Limb (tissue), 2 donors: ENCODE measurements around the gene CEMIP.

Experiments
- DNase-seq, 2 donors: peaks; one replicate each; pipeline ENCODE4 v3.0.0-alpha.2; 2016; ENCODE audit errors: extremely low spot score in 2 of 2

Gene CEMIP

DNA sequence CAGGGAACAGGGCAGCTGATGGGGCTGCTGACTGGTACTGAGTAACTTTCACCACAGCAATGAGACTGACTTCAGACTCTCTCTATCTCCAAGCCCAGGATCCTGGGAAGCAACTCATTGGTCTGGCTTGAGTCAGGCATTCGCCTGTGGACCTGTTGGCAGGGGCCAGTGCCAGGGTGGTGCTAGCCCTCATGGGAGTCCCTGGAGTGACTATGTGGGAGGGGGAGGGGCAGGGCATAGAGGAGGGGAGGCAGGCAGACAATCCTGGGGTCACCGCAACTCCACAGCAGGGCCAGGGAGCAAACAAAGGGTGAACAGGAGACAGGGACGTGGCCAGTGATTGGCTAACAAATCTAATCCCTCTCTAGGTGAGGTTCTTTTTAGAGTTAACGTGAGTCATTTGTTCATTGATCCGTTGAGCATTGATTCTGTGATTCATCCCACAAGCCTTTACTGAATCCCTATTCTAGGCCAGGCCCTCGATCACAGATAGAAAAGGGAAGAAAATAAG lies 71.8 kb downstream of the CEMIP start:
- DNase-seq: no peak

DNA sequence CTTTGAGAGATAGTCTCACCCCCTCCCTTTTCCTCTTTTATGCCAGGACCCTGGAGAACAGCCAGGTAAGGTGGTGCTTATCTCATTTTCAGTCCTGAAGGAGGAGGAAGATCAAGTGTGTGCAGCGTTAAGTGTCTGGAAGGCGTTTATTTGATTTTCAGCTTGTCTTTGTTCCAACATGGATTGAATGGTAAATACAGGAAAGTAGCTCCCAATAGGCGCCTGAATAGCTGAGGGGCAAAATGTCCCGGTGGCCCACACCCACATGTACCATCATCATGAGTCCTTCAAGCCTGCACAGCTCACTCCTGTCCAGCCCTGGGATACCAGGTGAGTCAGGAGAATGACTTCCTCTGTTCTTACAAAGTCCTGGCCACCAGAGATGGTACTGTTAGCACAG lies 73.5 kb downstream of the CEMIP start:
- DNase-seq: no peak

DNA sequence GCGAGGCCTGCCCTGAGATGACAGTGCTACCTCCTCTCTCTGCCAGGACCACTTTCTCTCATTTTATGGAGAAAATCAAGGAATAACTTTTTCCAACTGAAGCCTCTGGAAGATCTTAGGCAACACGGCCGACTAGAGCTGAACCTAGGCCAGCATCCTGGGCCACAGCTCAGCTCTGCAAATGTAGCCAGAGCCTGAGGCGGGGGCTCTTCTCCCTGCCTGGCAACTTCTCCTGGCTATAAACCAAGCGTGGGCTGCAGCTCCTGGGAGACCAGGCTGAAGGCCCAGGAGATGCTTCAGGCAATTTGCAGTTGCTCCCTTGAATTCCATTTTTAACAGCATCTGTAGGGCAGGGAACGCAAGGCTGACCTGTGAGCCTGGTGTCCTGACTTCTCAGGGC lies 74.9 kb downstream of the CEMIP start:
- no peak for DNase-seq

DNA sequence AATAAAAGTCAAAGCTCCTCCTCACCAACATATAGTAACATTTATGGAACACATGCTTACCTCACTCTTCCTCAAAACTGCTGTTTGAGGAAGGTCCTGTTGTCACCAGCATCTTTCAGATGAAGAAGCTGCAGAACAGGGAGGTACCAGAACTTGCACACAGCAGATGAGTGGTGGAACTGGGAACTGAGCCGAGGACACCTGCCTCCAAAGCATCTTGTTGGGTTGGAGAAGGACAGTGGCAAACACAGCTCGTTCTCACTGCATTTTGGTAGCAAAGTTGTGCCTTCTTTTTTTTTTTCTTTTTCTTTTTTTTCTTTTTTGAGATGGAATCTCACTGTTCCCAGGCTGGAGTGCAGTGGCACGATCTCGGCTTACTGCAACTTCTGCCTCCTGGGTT lies 76.0 kb downstream of the CEMIP start:
- no peak for DNase-seq

DNA sequence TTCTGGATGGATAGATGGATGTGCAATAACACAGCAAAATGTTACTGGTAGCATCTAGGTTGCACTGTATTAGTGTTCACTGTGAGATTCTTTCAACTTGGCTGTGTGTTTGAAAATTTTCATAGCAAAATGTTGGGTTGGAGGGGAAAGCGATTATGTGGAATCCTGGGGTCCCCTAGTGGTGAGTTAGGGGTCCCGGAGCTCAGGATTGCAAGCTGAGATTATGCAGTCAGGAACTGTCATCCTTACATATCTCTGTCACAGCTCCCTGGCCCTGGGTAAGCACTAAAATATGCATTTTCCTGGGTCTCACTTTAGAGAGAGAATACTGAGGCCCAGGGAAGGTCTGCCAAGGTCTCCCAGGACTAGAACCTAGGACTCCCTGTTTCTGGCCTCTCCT lies 77.2 kb downstream of the CEMIP start:
- no peak for DNase-seq

DNA sequence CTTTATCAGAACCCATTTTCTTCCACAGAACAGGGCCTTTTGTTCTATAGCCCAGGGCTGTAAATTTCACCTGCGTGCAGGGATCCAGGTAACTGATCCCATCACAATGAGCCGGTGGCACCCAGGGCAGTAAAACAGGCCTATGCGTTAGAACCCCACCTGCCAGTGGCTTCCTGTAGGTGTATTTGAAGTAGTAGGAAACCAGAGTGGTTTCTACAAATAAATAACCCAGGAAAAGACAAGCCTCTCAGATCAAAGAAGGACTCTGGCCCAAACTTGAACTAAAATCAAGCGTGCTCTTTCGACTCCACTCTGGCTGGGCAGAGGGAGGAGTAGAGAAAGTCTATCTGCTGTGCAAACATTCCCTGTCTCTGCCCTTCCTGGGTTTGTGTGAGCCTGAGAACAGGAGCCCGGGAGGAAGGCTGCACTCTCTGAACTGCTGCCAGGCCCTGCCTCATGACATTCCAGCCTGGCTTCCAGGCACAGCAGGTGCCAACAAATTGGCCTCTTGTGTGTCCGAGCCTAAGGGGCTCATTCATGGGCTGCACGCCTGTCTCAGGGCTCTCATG lies 77.7 kb downstream of the CEMIP start:
- no peak for DNase-seq

DNA sequence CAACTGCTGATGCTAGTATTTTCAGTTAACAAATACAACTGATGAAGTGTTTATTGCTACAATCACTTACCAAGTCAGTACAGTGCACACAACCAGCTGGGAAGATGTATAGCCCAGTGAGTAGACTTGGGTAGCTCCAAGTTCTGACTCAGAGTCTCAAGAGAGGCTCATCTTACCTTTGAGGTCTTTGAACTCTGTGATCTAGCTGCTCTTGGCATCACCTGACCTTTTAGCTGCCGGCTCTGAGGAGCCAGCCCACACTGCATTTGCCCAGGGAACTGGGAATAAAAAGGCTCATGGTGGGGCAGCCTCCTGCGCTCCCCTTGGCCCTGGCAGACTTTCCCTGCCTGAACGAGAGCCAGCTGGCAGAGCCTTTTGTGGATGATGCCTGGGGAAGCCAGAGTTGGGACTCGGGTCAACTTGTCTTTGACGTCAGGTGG lies 82.6 kb downstream of the CEMIP start:
- peak; percentile 33 to 64 for DNase-seq

DNA sequence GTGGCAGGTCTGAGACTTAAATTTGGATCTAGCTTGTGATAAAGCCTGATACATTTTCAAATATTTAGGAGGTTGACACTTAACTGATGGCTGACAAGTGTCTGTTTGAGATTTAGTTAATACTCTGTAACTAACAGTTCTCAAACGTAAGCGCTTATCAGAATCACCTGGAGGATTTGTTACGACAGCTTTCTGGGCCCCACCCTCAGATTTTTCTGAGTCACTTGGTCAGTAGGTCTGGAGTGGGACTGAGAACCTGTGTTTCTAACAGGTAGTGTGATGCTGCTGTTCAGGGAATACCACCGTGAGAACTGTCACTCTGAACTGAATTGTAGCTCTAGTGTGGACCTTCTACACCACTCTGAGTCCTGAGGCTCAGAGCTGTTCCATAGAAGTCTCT lies 85.5 kb downstream of the CEMIP start:
- no peak for DNase-seq

DNA sequence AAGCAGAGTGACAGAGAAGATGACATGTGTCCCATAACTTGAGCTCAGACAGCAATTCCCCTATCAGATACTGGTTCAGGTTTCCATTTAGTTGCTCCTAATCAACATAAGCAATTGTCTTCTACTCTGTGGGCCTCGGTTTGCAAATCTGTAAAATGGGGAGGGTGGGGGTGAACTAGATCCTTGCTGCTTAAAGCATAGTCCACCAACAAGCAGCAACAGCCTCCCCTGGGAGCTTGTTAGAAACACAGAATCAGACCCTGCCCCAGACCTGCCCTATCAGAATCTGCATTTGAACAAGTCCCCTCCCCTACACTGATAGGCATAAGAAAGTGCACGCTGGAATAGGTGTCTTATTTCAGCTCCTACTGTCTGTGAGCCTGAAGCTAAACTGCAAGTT lies 87.8 kb downstream of the CEMIP start:
- no peak for DNase-seq

DNA sequence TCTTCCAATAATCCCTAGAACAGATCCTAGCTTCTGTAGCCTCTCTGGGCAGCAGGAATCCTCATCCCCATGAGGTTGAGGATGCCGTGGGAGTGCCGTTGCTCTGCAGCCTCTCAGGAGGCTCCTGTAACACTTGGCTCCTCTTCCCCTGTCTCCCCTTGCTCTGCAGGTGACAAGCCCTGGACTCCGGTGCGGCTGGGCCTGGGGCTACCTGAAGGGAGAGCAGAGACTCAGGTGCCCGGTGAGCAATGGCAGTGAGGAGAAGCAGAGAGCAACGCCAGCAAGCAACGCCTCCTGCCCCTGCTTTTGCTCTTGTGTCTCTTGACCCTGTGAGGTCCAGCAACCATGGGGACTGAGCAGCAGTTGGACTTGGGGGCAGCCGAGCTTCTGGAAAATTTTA lies 91.2 kb downstream of the CEMIP start:
- DNase-seq: no peak

DNA sequence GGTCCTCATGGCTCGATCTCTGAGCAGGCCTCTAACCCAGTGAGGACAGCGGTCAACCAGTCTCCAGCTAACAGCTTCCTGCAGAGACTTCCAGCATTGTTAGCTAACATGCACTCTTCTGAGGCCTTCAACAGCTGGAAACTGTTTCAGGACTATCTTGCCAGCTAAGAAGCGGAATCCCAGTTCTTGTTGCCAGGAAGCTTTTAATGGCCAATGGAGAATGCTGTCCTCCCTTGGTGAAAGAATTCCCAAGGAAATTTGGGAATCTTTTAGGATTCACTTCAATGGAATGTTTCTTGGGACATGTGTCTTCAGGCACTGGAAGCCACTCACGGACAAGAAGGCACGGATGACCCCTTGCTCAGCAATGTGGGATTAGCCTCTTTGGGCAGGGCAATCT lies 91.7 kb downstream of the CEMIP start:
- peak in 1 of 2 donors; percentile 40 for DNase-seq

DNA sequence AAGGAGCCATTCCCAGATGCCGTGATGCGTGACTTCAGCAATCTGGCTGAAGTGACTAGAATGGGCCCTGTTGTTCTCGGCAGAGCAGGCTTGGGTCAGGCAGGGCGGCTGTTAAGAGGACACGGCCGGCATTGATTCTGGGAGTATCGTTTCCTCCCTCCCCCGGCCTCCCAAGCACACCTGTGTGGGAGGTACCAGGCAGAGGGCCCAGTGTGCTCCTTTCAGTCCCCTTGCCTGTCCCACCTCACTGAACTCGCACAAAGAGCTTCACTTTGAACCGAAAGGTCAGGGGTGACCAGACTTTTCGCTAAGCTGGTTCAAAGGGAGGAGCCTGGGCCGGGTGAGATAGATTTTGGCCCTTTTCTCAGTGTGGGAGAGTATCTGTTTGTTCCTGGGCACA lies 92.7 kb downstream of the CEMIP start:
- DNase-seq: no peak

DNA sequence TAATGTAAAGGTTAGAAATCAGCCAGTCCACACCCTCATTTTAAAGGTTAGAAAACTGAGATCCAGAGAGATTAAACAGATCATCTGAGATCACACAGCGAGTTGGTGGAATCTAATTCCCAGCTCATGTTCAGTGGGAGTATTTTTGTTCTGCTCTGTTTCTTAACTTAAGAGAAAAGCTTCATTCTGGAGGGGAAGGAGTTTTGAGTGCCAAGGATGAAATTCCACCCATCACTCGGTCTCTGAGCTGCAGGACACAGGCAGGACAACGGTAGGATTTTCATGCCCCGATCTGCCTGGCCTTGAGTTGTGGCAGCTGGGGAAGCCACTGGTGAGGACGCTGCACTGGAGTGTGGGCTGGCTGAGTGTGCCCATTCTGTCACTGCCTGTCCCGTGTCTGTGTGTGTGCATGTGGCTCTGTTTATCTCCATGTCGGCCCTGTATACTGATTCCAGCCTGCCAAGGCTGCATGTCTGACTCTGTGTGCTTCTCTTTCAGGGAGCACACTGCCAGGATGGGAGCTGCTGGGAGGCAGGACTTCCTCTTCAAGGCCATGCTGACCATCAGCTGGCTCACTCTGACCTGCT lies 94.3 kb downstream of the CEMIP start:
- no peak for DNase-seq

DNA sequence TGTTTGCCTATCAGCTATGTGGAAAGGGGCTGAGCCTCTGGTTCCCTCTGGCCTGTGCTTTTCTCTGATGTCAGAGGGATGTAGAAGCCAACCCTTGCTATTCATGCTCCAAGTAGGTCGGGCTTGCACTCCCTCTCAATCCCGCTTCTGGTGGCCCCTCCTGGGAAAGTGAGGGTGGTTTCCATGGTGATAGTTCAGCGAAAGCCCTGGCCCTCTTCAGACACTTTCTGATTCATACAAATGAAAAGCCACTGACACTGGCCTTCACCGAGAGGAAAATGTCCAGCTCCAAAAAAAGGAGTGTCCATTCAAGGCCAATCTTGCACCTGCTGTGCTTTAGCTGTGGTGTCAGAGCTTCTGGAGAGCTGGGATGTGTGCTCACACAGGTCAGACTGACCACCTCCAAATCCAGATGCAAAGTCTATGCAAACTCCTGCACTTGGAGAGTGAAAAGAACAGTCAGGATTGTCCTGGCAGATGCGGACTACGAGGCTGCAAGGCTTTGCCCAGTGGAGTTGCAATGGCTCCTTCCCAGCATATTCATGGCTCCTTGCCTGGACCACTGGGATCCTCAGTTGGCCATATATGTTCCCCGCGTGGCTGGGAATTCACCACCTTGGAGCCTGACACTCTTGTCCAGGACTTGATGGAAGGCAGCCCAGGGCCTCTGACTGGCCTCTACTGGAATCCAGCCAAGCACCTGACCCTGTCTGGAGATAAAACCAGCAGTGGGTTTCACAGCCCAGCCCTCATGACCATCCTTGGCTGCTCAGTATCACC lies 96.6 kb downstream of the CEMIP start:
- DNase-seq: peak in 1 of 2 donors; percentile 30

DNA sequence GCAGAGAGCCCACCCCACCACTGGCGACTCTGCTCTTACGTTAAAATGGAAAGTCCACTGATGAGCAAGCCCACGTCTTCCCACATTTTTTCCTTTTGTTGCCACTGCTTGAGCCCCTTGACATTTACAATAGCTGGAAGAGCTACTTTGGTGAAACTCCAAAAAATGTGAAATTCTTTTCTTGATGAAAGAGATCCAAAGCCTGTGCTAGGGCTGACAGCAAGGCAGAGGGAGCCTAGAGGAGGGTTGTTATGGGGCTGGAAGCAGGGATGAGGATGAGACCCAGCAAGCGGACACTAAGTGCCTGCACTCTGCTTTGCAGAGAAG lies 97.1 kb downstream of the CEMIP start:
- no peak for DNase-seq

DNA sequence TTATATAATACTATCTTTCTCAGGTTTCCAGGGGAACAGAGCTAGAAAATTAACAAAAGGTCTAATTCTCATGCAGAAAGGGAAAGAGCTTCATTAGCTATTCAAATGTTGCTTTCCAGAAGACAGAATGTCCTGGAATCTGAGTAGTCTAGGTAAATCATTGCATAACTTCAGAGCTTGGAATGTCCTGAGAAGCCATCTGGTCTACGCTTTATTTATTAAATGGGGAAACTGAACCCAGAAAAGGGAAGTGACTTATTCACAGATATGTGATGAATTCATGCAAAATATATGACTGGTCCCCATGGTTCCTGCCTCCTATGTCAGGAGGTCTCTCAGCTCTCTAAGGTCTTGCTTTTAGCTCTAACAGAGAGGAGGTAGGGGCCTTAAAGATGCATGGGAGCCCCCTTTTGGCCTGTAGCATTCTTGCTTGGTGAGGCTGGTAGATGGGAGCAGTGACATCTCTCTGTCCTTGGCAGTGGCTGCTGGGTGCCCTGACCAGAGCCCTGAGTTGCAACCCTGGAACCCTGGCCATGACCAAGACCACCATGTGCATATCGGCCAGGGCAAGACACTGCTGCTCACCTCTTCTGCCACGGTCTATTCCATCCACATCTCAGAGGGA lies 99.2 kb downstream of the CEMIP start:
- DNase-seq: no peak

DNA sequence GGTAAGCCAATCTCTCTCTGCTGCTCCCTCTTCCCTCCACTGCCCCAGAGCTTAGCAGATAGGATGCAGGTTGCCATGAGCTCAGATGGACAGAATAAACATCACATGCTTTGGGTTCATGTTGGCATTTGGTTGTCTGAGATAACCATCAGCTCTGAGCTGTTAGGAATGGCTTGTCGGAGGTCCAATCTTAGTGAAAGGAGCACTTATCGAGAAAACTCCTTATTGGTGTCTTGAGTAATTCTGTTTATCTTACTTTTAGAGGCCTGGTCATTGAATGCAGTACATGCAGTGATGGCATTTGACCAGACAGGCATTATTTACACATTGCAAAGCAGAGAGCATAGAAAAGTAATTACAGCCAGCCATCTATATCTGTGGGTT lies 99.7 kb downstream of the CEMIP start:
- DNase-seq: no peak

DNA sequence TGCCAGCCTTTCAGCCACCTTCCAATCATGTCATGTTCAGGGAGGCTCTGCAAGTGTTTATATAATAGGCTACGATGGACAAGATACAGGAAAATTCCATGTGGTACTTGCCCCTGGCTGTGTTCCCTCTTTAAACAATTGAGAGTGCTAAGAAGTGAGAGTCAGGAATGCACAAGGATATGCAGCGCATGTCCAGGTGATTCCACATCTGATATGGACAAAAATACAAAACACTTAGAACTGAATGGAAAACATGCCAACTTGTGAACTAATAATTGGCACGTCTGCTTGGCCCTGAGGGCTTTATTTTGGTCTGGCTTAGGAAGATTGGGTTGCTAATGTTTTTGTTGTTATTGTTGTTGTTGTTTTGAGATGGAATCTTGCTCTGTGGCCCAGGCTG lies 100.9 kb downstream of the CEMIP start:
- DNase-seq: no peak

DNA sequence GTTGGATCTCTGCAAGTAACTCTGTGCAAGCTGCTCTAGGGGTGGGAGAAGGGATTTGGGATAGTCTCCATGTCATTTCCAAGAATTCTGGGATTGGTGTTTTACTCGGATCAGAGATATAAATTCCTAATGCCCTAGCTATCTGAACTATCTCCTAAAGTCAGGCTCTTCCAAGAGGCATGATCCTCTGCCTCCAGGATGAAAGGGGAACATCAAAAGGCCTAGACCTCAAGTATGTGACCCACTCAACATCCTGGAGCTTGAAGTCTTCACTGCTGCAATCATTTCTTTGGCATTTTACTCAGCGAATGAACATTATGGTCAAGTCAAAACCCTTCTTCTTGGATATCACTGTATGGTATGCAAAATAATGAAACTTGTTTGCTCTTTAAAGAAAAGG lies 104.5 kb downstream of the CEMIP start:
- DNase-seq: no peak

DNA sequence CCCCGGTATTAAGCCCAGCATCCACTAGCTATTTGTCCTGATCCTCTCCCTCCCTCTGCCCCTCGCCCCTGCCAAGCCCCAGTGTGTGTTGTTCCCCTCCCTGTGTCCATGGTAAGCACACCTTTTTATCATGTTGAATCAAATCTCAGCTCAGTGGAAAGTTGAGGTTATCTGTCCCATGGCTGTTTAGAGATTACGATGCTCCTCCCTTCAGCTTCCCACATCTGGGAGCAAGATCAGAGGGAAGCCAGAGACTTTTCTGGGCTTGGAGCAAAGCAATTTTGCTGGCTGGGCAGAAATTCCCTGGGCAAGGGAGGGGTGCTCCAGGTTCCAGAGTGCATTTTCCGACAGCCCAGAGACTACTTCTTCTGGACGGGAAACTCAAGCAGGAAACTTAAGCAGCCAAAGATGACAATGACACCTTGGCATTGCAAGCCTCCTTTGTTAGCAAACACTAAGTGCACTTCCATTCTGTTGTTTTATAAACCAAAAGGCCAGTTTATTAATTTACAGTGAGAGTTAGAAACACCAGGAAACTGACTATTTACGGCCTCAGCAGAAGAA lies 105.9 kb downstream of the CEMIP start:
- no peak for DNase-seq

DNA sequence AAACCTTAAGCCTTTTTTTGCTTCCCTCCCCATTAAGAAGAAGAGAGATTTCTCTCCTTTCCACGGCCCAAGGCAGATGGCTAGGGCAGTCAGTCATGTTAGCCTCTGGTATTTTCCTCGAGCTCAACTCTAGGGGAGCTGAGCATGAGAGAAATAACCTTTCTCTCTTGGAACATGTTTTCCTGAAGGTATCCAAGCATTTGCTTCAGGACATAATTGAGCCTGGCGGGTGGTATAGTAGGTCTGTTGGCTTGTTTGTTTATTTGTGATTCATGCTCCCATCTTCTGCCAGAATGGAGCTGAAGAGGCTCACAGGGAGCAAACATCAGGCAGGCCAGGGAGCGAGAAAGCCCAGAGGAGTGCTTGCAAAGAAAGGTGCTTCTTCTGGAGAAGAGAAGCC lies 108.0 kb downstream of the CEMIP start:
- DNase-seq: no peak

DNA sequence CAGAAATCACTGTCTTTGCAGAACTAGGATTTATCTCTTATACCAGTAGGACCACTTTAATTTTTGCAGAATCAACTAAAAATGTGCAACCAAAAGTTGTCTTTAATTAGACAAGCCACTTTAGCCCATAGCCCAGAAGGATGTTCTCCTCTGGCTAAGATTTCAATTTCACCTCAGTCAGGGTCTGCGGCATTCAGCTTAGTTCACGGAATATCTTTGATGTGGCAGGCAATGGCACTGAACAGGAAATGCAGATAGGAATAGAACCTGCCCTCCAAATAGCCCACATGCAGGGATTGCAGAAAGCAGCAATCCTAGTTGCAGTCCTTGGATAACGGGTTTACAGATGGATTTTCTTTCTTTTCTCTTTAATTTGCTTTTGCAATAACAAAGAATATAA lies 109.7 kb downstream of the CEMIP start:
- DNase-seq: no peak
